ENCODE results near the gene NEURL1B. TPM values are rescaled to one million over a fixed set of nuclear protein-coding genes. Genes with fewer than 3 reads are reported as not detected.
"Not testable (repeated sequence)": the region's sequence is repeated elsewhere in the genome, so short reads cannot be mapped to it uniquely, and the experiment has no call there.

NEURL1B gene
- polyA plus RNA-seq, 1 of the 3 experiments (the other 2 are of a cell fraction): 2.8 TPM

DNA sequence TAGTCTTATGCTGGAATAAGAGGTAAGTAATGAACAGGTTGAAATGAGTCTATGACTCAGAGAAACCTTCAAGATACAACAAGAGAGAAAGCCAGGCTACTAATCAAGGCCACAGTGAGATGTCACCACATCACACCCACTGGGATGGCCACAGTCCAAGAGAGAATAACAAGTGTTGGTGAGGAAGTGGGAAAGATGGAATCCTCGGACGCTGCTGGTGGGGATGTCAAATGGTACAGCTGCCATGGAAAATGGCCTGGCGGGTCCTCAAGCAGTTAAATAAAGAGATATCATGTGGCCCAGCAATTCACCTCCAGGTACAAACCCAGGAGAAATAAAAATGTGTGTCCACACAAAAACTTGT is 41.9 kb upstream of the NEURL1B start:
- H3K36me3 ChIP-seq (replicated peaks in 1 of 2; ENCODE audit: control insufficient read depth in 1 of 2, insufficient read depth in 2 of 2, low read length in 1 of 2): no peaks in the 10 kb centered on the region
- H3K27ac ChIP-seq (ENCODE audit: low read depth in 2 of 2, low read length in 1 of 2): no peak overlapping the region
- 57% methylated on average over 3 of the region's 3 CpGs for WGBS (ENCODE audit: low lambda C conversion rate)
- POLR2A ChIA-PET: no interaction called here
- CTCF ChIA-PET: no interaction called here
- no peak overlapping the region for H3K9ac ChIP-seq
- no peaks in the 10 kb centered on the region for H3K9me3 ChIP-seq
- H3K4me2 ChIP-seq: no peak overlapping the region
- H3K9me2 ChIP-seq: no peaks in the 10 kb centered on the region
- no peaks in the 10 kb centered on the region for H3K79me2 ChIP-seq (ENCODE audit: insufficient read depth)
- no peak overlapping the region for H3K4me3 ChIP-seq (ENCODE audit: low read depth in 2 of 2, low read length in 1 of 2)
- H4K20me1 ChIP-seq (ENCODE audit: insufficient read depth): no peaks in the 10 kb centered on the region
- no peak overlapping the region for H2AFZ ChIP-seq (ENCODE audit: low read depth)
- TF ChIP-seq, protein P1, sequence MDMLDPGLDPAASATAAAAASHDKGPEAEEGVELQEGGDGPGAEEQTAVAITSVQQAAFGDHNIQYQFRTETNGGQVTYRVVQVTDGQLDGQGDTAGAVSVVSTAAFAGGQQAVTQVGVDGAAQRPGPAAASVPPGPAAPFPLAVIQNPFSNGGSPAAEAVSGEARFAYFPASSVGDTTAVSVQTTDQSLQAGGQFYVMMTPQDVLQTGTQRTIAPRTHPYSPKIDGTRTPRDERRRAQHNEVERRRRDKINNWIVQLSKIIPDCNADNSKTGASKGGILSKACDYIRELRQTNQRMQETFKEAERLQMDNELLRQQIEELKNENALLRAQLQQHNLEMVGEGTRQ (IDR thresholded peaks at IDR 0.05; ENCODE audit: borderline replicate concordance, low read depth, low read length): no peak
- TF ChIP-seq TCF12 (IDR thresholded peaks at IDR 0.05) (no peak), MXI1 (IDR thresholded peaks at IDR 0.05; ENCODE audit: low read depth, low read length) (no peak), CHD2 (IDR thresholded peaks at IDR 0.05; ENCODE audit: low read length, partially characterized antibody) (no peak), POLR2AphosphoS5 (IDR thresholded peaks at IDR 0.05; ENCODE audit: low read depth, low read length) (no peak), NFIC (IDR thresholded peaks at IDR 0.05; ENCODE audit: borderline replicate concordance) (no peak)
- TF ChIP-seq, protein P2, sequence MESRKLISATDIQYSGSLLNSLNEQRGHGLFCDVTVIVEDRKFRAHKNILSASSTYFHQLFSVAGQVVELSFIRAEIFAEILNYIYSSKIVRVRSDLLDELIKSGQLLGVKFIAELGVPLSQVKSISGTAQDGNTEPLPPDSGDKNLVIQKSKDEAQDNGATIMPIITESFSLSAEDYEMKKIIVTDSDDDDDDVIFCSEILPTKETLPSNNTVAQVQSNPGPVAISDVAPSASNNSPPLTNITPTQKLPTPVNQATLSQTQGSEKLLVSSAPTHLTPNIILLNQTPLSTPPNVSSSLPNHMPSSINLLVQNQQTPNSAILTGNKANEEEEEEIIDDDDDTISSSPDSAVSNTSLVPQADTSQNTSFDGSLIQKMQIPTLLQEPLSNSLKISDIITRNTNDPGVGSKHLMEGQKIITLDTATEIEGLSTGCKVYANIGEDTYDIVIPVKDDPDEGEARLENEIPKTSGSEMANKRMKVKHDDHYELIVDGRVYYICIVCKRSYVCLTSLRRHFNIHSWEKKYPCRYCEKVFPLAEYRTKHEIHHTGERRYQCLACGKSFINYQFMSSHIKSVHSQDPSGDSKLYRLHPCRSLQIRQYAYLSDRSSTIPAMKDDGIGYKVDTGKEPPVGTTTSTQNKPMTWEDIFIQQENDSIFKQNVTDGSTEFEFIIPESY (IDR thresholded peaks at IDR 0.05; ENCODE audit: borderline replicate concordance, low read depth): no peak
- TF ChIP-seq, protein P3, sequence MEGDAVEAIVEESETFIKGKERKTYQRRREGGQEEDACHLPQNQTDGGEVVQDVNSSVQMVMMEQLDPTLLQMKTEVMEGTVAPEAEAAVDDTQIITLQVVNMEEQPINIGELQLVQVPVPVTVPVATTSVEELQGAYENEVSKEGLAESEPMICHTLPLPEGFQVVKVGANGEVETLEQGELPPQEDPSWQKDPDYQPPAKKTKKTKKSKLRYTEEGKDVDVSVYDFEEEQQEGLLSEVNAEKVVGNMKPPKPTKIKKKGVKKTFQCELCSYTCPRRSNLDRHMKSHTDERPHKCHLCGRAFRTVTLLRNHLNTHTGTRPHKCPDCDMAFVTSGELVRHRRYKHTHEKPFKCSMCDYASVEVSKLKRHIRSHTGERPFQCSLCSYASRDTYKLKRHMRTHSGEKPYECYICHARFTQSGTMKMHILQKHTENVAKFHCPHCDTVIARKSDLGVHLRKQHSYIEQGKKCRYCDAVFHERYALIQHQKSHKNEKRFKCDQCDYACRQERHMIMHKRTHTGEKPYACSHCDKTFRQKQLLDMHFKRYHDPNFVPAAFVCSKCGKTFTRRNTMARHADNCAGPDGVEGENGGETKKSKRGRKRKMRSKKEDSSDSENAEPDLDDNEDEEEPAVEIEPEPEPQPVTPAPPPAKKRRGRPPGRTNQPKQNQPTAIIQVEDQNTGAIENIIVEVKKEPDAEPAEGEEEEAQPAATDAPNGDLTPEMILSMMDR (IDR thresholded peaks at IDR 0.05): no peak
- TF ChIP-seq, protein P4, sequence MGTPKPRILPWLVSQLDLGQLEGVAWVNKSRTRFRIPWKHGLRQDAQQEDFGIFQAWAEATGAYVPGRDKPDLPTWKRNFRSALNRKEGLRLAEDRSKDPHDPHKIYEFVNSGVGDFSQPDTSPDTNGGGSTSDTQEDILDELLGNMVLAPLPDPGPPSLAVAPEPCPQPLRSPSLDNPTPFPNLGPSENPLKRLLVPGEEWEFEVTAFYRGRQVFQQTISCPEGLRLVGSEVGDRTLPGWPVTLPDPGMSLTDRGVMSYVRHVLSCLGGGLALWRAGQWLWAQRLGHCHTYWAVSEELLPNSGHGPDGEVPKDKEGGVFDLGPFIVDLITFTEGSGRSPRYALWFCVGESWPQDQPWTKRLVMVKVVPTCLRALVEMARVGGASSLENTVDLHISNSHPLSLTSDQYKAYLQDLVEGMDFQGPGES (IDR thresholded peaks at IDR 0.05; ENCODE audit: low read depth, low read length): no peak
- H3F3A ChIP-seq (replicated peaks; ENCODE audit: insufficient read depth): no peaks in the 10 kb centered on the region
- DNase-seq: no peak
- no peaks in the 10 kb centered on the region for H3K27me3 ChIP-seq (ENCODE audit: insufficient read depth)
- no peaks in the 10 kb centered on the region for H3K4me1 ChIP-seq (ENCODE audit: control insufficient read depth in 1 of 2, insufficient read depth in 2 of 2, low read depth in 1 of 2, low read length in 1 of 2)

DNA sequence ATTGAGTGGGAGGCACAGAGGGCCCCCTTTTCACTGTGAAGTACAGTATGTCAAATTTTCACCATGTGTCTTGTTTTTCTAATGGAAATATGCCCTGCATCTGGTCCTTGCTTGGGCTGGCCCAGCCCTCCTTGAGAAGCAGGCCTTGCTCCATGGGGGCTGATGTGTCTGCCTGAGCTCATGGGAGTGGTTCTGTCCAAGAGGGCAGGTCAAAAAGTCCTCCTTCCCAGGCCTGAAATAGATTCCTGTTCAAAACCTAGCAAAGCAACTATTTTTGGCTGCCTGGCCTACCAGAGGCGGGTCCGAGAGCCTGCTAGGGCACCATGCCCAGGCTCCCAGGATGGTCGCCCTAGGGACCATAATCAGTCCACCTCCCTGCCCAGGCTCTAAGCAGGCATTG is 40.5 kb upstream of the NEURL1B start:
- no peak for DNase-seq
- Histone ChIP-seq H4K20me1 (ENCODE audit: insufficient read depth) (no peaks in the 10 kb centered on the region), H3K4me3 (ENCODE audit: low read depth in 2 of 2, low read length in 1 of 2) (no peak overlapping the region), H3K9ac (no peak overlapping the region), H3K27me3 (ENCODE audit: insufficient read depth) (no peaks in the 10 kb centered on the region; the same call in 1 of the 2 replicates), H3F3A (replicated peaks; ENCODE audit: insufficient read depth) (no peaks in the 10 kb centered on the region), H3K79me2 (ENCODE audit: insufficient read depth) (no peaks in the 10 kb centered on the region), H3K9me3 (no peaks in the 10 kb centered on the region), H3K9me2 (no peaks in the 10 kb centered on the region), H2AFZ (ENCODE audit: low read depth) (no peak overlapping the region), H3K36me3 (replicated peaks in 1 of 2; ENCODE audit: control insufficient read depth in 1 of 2, insufficient read depth in 2 of 2, low read length in 1 of 2) (no peaks in the 10 kb centered on the region), H3K4me1 (ENCODE audit: control insufficient read depth in 1 of 2, insufficient read depth in 2 of 2, low read depth in 1 of 2, low read length in 1 of 2) (no peaks in the 10 kb centered on the region), H3K4me2 (no peak overlapping the region), H3K27ac (ENCODE audit: low read depth in 2 of 2, low read length in 1 of 2) (no peak overlapping the region)
- ChIA-PET CTCF (interaction anchor here (1.2 to 2.0 kb wide), 2 partner anchors 9 to 121 kb away, joined by 3 to 4 read pairs; no protein-coding TSS in a partner anchor), POLR2A (no interaction called here)
- WGBS (ENCODE audit: low lambda C conversion rate): no CpG with 5 or more reads among the region's 3 CpGs
- TF ChIP-seq FOXM1 (IDR thresholded peaks at IDR 0.05; ENCODE audit: low read depth) (no peak), EP300 (IDR thresholded peaks at IDR 0.05; ENCODE audit: borderline replicate concordance in 1 of 2, low read depth in 1 of 2, low read length in 1 of 2) (no peak), TEAD4 (IDR thresholded peaks at IDR 0.05; ENCODE audit: borderline replicate concordance, insufficient read depth) (no peak), CHD2 (IDR thresholded peaks at IDR 0.05; ENCODE audit: low read length, partially characterized antibody) (no peak)
- TF ChIP-seq, protein P5, sequence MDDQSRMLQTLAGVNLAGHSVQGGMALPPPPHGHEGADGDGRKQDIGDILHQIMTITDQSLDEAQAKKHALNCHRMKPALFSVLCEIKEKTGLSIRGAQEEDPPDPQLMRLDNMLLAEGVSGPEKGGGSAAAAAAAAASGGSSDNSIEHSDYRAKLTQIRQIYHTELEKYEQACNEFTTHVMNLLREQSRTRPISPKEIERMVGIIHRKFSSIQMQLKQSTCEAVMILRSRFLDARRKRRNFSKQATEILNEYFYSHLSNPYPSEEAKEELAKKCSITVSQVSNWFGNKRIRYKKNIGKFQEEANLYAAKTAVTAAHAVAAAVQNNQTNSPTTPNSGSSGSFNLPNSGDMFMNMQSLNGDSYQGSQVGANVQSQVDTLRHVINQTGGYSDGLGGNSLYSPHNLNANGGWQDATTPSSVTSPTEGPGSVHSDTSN (IDR thresholded peaks at IDR 0.05): no peak
- TF ChIP-seq, protein P1 (IDR thresholded peaks at IDR 0.05; ENCODE audit: borderline replicate concordance, low read depth, low read length): no peak

DNA sequence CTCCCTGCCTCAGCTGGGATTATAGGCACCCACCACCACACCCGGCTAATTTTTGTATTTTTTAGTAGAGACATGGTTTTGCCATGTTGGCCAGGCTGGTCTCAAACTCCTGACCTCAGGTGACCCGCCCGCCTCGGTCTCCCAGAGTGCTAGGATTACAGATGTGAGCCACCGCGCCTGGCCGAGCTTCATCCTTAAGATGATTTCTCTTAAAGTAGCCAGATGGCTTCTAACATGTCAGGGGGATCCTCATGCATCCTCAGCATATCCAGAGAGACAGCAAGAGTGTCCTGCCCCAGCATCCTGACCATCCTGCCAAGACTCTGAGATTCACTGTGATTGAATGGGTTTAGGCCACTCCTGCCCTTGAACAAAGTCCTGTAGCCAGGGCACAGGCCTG is 39.5 kb upstream of the NEURL1B start:
- H3K9me3 ChIP-seq; DNase-seq; H3K4me2 ChIP-seq; H3K79me2 ChIP-seq (ENCODE audit: insufficient read depth); H4K20me1 ChIP-seq (ENCODE audit: insufficient read depth); H2AFZ ChIP-seq (ENCODE audit: low read depth); H3F3A ChIP-seq (replicated peaks; ENCODE audit: insufficient read depth); H3K9me2 ChIP-seq; H3K9ac ChIP-seq; POLR2A ChIA-PET; H3K4me3 ChIP-seq (ENCODE audit: low read depth in 2 of 2, low read length in 1 of 2); H3K27me3 ChIP-seq (ENCODE audit: insufficient read depth); H3K36me3 ChIP-seq (replicated peaks in 1 of 2; ENCODE audit: control insufficient read depth in 1 of 2, insufficient read depth in 2 of 2, low read length in 1 of 2); H3K4me1 ChIP-seq (ENCODE audit: control insufficient read depth in 1 of 2, insufficient read depth in 2 of 2, low read depth in 1 of 2, low read length in 1 of 2); H3K27ac ChIP-seq (ENCODE audit: low read depth in 2 of 2, low read length in 1 of 2): not testable (repeated sequence)
- CTCF ChIA-PET: interaction anchor here (1.2 to 2.0 kb wide), 3 partner anchors 10 to 122 kb away, joined by 3 to 4 read pairs (median 3); no protein-coding TSS in a partner anchor
- 77% methylated on average over 7 of the region's 7 CpGs for WGBS (ENCODE audit: low lambda C conversion rate)
